ENCODE results near the gene GNGT2. TPM values are rescaled to one million over a fixed set of nuclear protein-coding genes. Genes with fewer than 3 reads are reported as not detected.
A peak's percentile ranks its signal among the peaks of the same experiment; 100 is the strongest.

Gene GNGT2
- total RNA-seq, 2 experiments from 2014 or later: 23.2 to 29.0 TPM

DNA sequence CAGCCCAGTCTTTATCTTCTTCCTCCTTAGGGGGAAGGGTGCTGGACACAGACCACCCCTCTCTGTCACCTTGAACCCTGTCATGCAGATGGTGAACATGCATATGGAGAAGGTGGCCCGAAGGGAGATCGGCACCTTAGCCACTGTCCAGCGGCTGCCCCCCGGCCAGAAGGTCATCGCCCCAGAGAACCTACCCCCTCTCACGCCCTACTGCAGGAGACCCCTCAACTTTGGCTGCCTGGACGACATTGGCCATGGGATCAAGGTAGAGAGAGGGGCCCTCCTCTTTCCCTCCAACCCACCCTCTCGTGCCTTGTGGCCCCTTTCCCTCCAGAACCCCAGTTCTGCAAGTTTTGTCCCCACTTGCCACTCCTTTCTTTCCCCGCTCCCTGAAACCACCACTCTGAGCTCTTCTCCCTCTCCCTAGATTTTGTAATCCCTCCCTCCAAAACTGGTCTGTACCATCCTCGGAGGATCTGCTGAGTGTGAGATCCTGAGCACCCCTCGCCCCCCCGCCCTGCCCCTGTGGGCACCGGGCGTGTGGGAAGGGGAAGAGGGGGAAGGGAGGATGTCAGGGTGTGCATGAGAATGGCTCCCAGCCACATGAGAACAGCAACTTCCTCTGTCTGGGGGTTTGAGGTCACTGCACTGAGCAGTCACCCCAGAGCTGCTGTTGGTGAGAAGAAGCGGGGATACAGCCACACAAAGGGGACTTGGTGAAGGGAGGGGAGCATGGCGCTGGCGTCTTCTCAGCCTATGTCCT is 7.5 kb upstream of the GNGT2 start:
- H3K27ac Mint-ChIP-seq: peak overlapping the region; percentile 79
- POLR2A ChIA-PET: interaction anchor here (1.0 to 1.8 kb wide), 2 partner anchors 8 to 25 kb away, joined by 3 to 7 read pairs; no protein-coding TSS in a partner anchor

GRCh38 chr17:49216953-49217650 is 6.7 kb upstream of the GNGT2 start:
- CTCF ChIA-PET: interaction anchor here (0.9 to 5.2 kb wide), 2 partner anchors 10 to 37 kb away, joined by 3 to 32 read pairs; no protein-coding TSS in a partner anchor
- H3K36me3 Mint-ChIP-seq: peaks cover 33% of the 10 kb centered on the region

More for the DNA sequence above, 7.5 kb upstream of the GNGT2 start:
- CTCF ChIA-PET: interaction anchor here (0.9 to 5.2 kb wide), 2 partner anchors 9 to 37 kb away, joined by 3 to 32 read pairs; no protein-coding TSS in a partner anchor
- H3K4me3 Mint-ChIP-seq: peak overlapping the region; percentile 49
- no peaks in the 10 kb centered on the region for H3K9me3 Mint-ChIP-seq
- intact Hi-C loops (cut with micrococcal nuclease): loop anchor here (1.0 to 2.0 kb wide), 2 partner anchors 8 to 25 kb away; partner anchors contain the start of genes ABI3 and GNGT2
- peak; percentile 72 for DNase-seq
- peaks cover 37% of the 10 kb centered on the region for H3K36me3 Mint-ChIP-seq
- H3K27me3 Mint-ChIP-seq: no peaks in the 10 kb centered on the region
- peaks cover 62% of the 10 kb centered on the region for H3K4me1 Mint-ChIP-seq (ENCODE audit: low read depth)

GRCh38 chr17:49216482-49216881 is 6.1 kb upstream of the GNGT2 start:
- Mint-ChIP-seq H3K9me3 (no peaks in the 10 kb centered on the region), H3K4me1 (ENCODE audit: low read depth) (peaks cover 73% of the 10 kb centered on the region), H3K27ac (peak overlapping the region; percentile 47), H3K36me3 (peaks cover 28% of the 10 kb centered on the region), H3K27me3 (no peaks in the 10 kb centered on the region), H3K4me3 (no peak overlapping the region)
- ChIA-PET POLR2A (interaction anchor here (1.3 kb wide), 1 partner anchor 22 kb away, joined by 3 read pairs; no protein-coding TSS in a partner anchor), CTCF (interaction anchor here (5.2 kb wide), 1 partner anchor 11 kb away, joined by 32 read pairs; no protein-coding TSS in a partner anchor)
- intact Hi-C loops (cut with micrococcal nuclease): no loop called here
- DNase-seq: no peak

More at GRCh38 chr17:49216953-49217650, 6.7 kb upstream of the GNGT2 start:
- no peaks in the 10 kb centered on the region for H3K27me3 Mint-ChIP-seq
- peak overlapping the region; percentile 47 for H3K27ac Mint-ChIP-seq
- H3K4me1 Mint-ChIP-seq (ENCODE audit: low read depth): peaks cover 69% of the 10 kb centered on the region
- DNase-seq: no peak
- intact Hi-C loops (cut with micrococcal nuclease): no loop called here
- H3K4me3 Mint-ChIP-seq: no peak overlapping the region
- no peaks in the 10 kb centered on the region for H3K9me3 Mint-ChIP-seq
- POLR2A ChIA-PET: interaction anchor here (1.0 to 1.3 kb wide), 2 partner anchors 8 to 22 kb away, joined by 3 read pairs; no protein-coding TSS in a partner anchor

- Mint-ChIP-seq H3K9me3 (no peaks in the 10 kb centered on the region), H3K27me3 (no peaks in the 10 kb centered on the region), H3K4me1 (ENCODE audit: low read depth) (peaks cover 82% of the 10 kb centered on the region), H3K27ac (peak overlapping the region; percentile 61), H3K4me3 (no peak overlapping the region), H3K36me3 (peaks cover 28% of the 10 kb centered on the region)
- POLR2A ChIA-PET: interaction anchor here (1.4 kb wide), 1 partner anchor 23 kb away, joined by 7 read pairs; no protein-coding TSS in a partner anchor
- intact Hi-C loops (cut with micrococcal nuclease): no loop called here
- CTCF ChIA-PET: interaction anchor here (0.5 to 5.2 kb wide), 7 partner anchors 10 to 926 kb away, joined by 3 to 32 read pairs (median 3); no protein-coding TSS in a partner anchor
- no peak for DNase-seq
These were observed 4.4 kb upstream of the GNGT2 start for GRCh38 chr17:49214676-49215360.

GRCh38 chr17:49213847-49214246 is 3.5 kb upstream of the GNGT2 start:
- intact Hi-C loops (cut with micrococcal nuclease): no loop called here
- Mint-ChIP-seq H3K4me3 (no peak overlapping the region), H3K9me3 (no peaks in the 10 kb centered on the region), H3K4me1 (ENCODE audit: low read depth) (peaks cover 83% of the 10 kb centered on the region), H3K27me3 (no peaks in the 10 kb centered on the region), H3K27ac (no peak overlapping the region), H3K36me3 (peaks cover 24% of the 10 kb centered on the region)
- POLR2A ChIA-PET: no interaction called here
- CTCF ChIA-PET: interaction anchor here (1.5 to 5.2 kb wide), 2 partner anchors 9 to 13 kb away, joined by 4 to 32 read pairs; no protein-coding TSS in a partner anchor
- no peak for DNase-seq

GRCh38 chr17:49213399-49213798 is 3.0 kb upstream of the GNGT2 start:
- H3K4me1 Mint-ChIP-seq (ENCODE audit: low read depth): peaks cover 81% of the 10 kb centered on the region
- POLR2A ChIA-PET: no interaction called here
- CTCF ChIA-PET: interaction anchor here (1.5 to 6.3 kb wide), 3 partner anchors 9 to 22 kb away, joined by 4 to 32 read pairs (median 4); no protein-coding TSS in a partner anchor
- H3K4me3 Mint-ChIP-seq: no peak overlapping the region
- H3K27me3 Mint-ChIP-seq: no peaks in the 10 kb centered on the region
- intact Hi-C loops (cut with micrococcal nuclease): no loop called here
- DNase-seq: no peak
- no peak overlapping the region for H3K27ac Mint-ChIP-seq
- H3K9me3 Mint-ChIP-seq: no peaks in the 10 kb centered on the region
- H3K36me3 Mint-ChIP-seq: peaks cover 22% of the 10 kb centered on the region

- POLR2A ChIA-PET: interaction anchor here (0.9 to 3.5 kb wide), 4 partner anchors 9 to 17 kb away, joined by 3 to 14 read pairs (median 4); no protein-coding TSS in a partner anchor
- CTCF ChIA-PET: interaction anchor here (1.3 to 6.3 kb wide), 5 partner anchors 11 to 348 kb away, joined by 4 to 32 read pairs (median 5); no protein-coding TSS in a partner anchor
- no peaks in the 10 kb centered on the region for H3K9me3 Mint-ChIP-seq
- H3K27ac Mint-ChIP-seq: peak overlapping the region; percentile 91
- peak overlapping the region; percentile 90 for H3K4me3 Mint-ChIP-seq
- H3K4me1 Mint-ChIP-seq (ENCODE audit: low read depth): peaks cover 47% of the 10 kb centered on the region
- DNase-seq: no peak
- H3K27me3 Mint-ChIP-seq: no peaks in the 10 kb centered on the region
- intact Hi-C loops (cut with micrococcal nuclease): no loop called here
- peaks cover 6% of the 10 kb centered on the region for H3K36me3 Mint-ChIP-seq
These were observed 1.3 kb downstream of the GNGT2 start for GRCh38 chr17:49209061-49209571.

DNA sequence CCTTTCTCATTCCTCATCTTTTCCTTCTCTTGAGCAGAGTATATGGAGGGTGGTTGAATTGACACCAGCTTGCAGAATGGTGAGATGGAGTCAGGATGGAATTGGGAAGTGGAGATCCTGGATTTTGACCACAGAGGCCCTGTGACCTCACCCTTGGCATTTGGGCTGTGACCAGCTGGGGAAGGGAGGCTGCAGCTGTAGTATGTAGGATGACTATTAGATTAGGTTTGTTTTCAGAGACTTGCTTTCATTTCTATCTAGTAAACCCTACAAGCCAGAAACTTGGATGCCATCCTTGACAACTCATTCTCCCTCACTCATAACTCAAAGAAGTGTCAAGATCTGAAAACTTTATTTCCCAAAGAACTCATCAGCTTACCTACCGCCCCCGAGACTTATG is 5.9 kb downstream of the GNGT2 start:
- Mint-ChIP-seq H3K36me3 (peaks cover 1% of the 10 kb centered on the region), H3K4me1 (ENCODE audit: low read depth) (peaks cover 9% of the 10 kb centered on the region), H3K27ac (no peak overlapping the region), H3K27me3 (no peaks in the 10 kb centered on the region), H3K4me3 (no peak overlapping the region), H3K9me3 (no peaks in the 10 kb centered on the region)
- DNase-seq: no peak
- ChIA-PET POLR2A (no interaction called here), CTCF (interaction anchor here (2.0 kb wide), 1 partner anchor 22 kb away, joined by 9 read pairs; no protein-coding TSS in a partner anchor)
- intact Hi-C loops (cut with micrococcal nuclease): no loop called here

DNA sequence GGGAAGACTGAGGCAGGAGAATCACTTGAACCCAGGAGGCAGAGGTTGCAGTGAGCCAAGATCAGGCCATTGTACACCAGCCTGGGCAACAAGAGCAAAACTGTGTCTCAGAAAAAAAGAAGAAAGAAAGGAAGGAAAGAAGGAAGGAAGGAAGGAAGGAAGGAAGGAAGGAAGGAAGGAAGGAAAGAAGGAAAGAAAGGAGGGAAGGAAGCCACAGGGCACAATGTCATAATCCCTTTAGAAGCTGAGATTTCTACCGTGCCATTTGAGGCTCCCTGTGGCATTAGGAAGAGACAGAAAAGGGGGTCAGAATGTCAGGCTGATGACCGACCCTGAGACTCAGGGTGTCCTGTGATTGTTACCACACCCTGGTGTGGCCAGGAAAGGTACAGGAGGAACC is 6.6 kb downstream of the GNGT2 start:
- no peaks in the 10 kb centered on the region for H3K27me3 Mint-ChIP-seq
- ChIA-PET POLR2A (no interaction called here), CTCF (interaction anchor here (2.0 kb wide), 1 partner anchor 23 kb away, joined by 9 read pairs; no protein-coding TSS in a partner anchor)
- no peaks in the 10 kb centered on the region for H3K9me3 Mint-ChIP-seq
- peaks cover 1% of the 10 kb centered on the region for H3K36me3 Mint-ChIP-seq
- H3K4me3 Mint-ChIP-seq: no peak overlapping the region
- peaks cover 2% of the 10 kb centered on the region for H3K4me1 Mint-ChIP-seq (ENCODE audit: low read depth)
- intact Hi-C loops (cut with micrococcal nuclease): no loop called here
- DNase-seq: no peak
- H3K27ac Mint-ChIP-seq: no peak overlapping the region

- no peak for DNase-seq
- no peak overlapping the region for H3K4me3 Mint-ChIP-seq
- H3K4me1 Mint-ChIP-seq (ENCODE audit: low read depth): no peaks in the 10 kb centered on the region
- no peaks in the 10 kb centered on the region for H3K27me3 Mint-ChIP-seq
- peaks cover 1% of the 10 kb centered on the region for H3K36me3 Mint-ChIP-seq
- ChIA-PET POLR2A (no interaction called here), CTCF (interaction anchor here (1.1 to 2.2 kb wide), 3 partner anchors 20 to 169 kb away, joined by 3 to 6 read pairs (median 4); no protein-coding TSS in a partner anchor)
- intact Hi-C loops (cut with micrococcal nuclease): no loop called here
- no peak overlapping the region for H3K27ac Mint-ChIP-seq
- no peaks in the 10 kb centered on the region for H3K9me3 Mint-ChIP-seq
These were observed 8.9 kb downstream of the GNGT2 start for GRCh38 chr17:49201481-49201927.

Data from activated CD4-positive, alpha-beta memory T cell treated with anti-CD3 and anti-CD28 coated beads for 36 hours (primary cell).